Cardiac fibroblast (primary cell): Measurements from ENCODE around the gene PPP3R2.

ENCODE experiments used
- DNase-seq, 2 donors: peaks; one replicate each; pipeline versions ENCODE4 v3.0.0 to v3.0.0-alpha.2; 2010; ENCODE audit warnings: low read depth in 2 of 2
- H3K4me3 ChIP-seq, 2 donors: replicated peaks in 1 of 2; 1 replicate in 1 of 2; 2 replicates in 1 of 2; pipeline ENCODE4 v1.5.1; 2011; ENCODE audit warnings: low read depth in 2 of 2, low read length in 2 of 2, mild to moderate bottlenecking in 2 of 2, moderate library complexity in 1 of 2
- CTCF ChIP-seq: IDR thresholded peaks from one replicate; pipeline ENCODE4 v1.5.1; 2011; ENCODE audit warnings: low read depth, mild to moderate bottlenecking, low read length, inconsistent platforms

Gene PPP3R2

GRCh38 chr9:101594796-101595195 lies at the start of gene PPP3R2:
Gene PPP3R2, minus strand, starts transcription at chr9:101594969. Its CDS starts 48 bp downstream, at chr9:101594921.
- H3K4me3 ChIP-seq = no peak within 1 kb of the TSS
- no peak for TF ChIP-seq CTCF
- no peak for DNase-seq

GRCh38 chr9:101639785-101640665 lies 45.3 kb upstream of the PPP3R2 start:
- peak in 1 of 2 donors; percentile 5 for DNase-seq
- no peak for TF ChIP-seq CTCF
- no peak overlapping the region for H3K4me3 ChIP-seq

- no peak for DNase-seq
- no peak overlapping the region for H3K4me3 ChIP-seq
- no peak for TF ChIP-seq CTCF
Measured at GRCh38 chr9:101639311-101639710, 44.5 kb upstream of the PPP3R2 start.

- H3K4me3 ChIP-seq = no peak overlapping the region
- DNase-seq = no peak
- no peak for TF ChIP-seq CTCF
Measured at GRCh38 chr9:101636247-101636646, 41.5 kb upstream of the PPP3R2 start.

GRCh38 chr9:101635473-101635872 lies 40.7 kb upstream of the PPP3R2 start:
- no peak for DNase-seq
- no peak for TF ChIP-seq CTCF
- no peak overlapping the region for H3K4me3 ChIP-seq

GRCh38 chr9:101634741-101635409 lies 40.1 kb upstream of the PPP3R2 start:
- no peak overlapping the region for H3K4me3 ChIP-seq
- TF ChIP-seq CTCF = no peak
- no peak for DNase-seq
